Left colon (tissue), 2 donors: Measurements from ENCODE around the gene PEX26. TPM values are rescaled to one million over a fixed set of nuclear protein-coding genes. Genes with fewer than 3 reads are reported as not detected.
"Not testable (repeated sequence)": the region's sequence is repeated elsewhere in the genome, so short reads cannot be mapped to it uniquely, and the experiment has no call there.

ENCODE experiments used
- ATAC-seq: fragments of 200-7000 bp; cut with Tn5 transposase; one replicate; pipeline ENCODE4 v1.9.1; 2020; ENCODE audit warnings: mild to moderate bottlenecking, moderate library complexity
- DNase-seq, 2 donors: peaks; one replicate each; pipeline ENCODE4 v3.0.0-alpha.2; 2020
- intact Hi-C, 2 donors: fragments of 100-400 bp; cut with DNase I in 1 of 2; cut with micrococcal nuclease in 1 of 2; formaldehyde crosslinking; loops; one replicate each; pipeline versions ENCODE4 v1.11.2 to v1.14.0; 2022; cut with DNase I, micrococcal nuclease
- total RNA-seq, 2 donors: library from RNA; stranded (reverse); fragmentation: NEBNext Ultra II Directional; extraction: Animal tissue kit (Norgen Biotek cat#: 25700); gene quantifications; one replicate each; pipeline ENCODE4 v1.2.1, GENCODE V29; 2021
- donor health status: DM: no; HTN: no; CAD: no.
- donor health status: DM: yes; HTN: yes; CAD: no.

The PEX26 gene
- total RNA-seq, 2 donors from 2014 or later: 128 to 196 TPM

GRCh38 chr22:18110194-18110953 lies 32.6 kb downstream of the PEX26 start, which contains the start of gene TUBA8:
TUBA8 (plus strand) TSS chr22:18110809; CDS start chr22:18110866, 57 bp downstream.
- peak; percentile 77 for ATAC-seq
- intact Hi-C loops: no loop called here
- peak in 1 of 2 donors; percentile 40 for DNase-seq

GRCh38 chr22:18110954-18111758 lies 33.4 kb downstream of the PEX26 start:
- ATAC-seq (no peak), DNase-seq (no peak)
- intact Hi-C loops: no loop called here

- DNase-seq: no peak
- ATAC-seq: no peak
- intact Hi-C loops: no loop called here
Observed at GRCh38 chr22:18111759-18112330, 34.1 kb downstream of the PEX26 start.

- ATAC-seq (no peak), DNase-seq (no peak)
- intact Hi-C loops: no loop called here
Observed at GRCh38 chr22:18112440-18112839, 34.6 kb downstream of the PEX26 start.

- ATAC-seq (no peak), DNase-seq (no peak)
- intact Hi-C loops: no loop called here
Observed at GRCh38 chr22:18113680-18114394, 36.0 kb downstream of the PEX26 start.

- ATAC-seq: no peak
- intact Hi-C loops: no loop called here
- no peak for DNase-seq
Observed at GRCh38 chr22:18114495-18114894, 36.7 kb downstream of the PEX26 start.

GRCh38 chr22:18114976-18115652 lies 37.3 kb downstream of the PEX26 start:
- no peak for DNase-seq
- intact Hi-C loops: no loop called here
- no peak for ATAC-seq

- DNase-seq: no peak
- intact Hi-C loops: no loop called here
- ATAC-seq: no peak
Observed at GRCh38 chr22:18115906-18116371, 38.1 kb downstream of the PEX26 start.

GRCh38 chr22:18116634-18117033 lies 38.8 kb downstream of the PEX26 start:
- intact Hi-C loops: no loop called here
- DNase-seq: no peak
- no peak for ATAC-seq

- intact Hi-C loops: no loop called here
- ATAC-seq (no peak), DNase-seq (no peak)
Observed at GRCh38 chr22:18118345-18118915, 40.6 kb downstream of the PEX26 start.

GRCh38 chr22:18119409-18120110 lies 41.8 kb downstream of the PEX26 start:
- no peak for ATAC-seq
- intact Hi-C loops: no loop called here
- DNase-seq: no peak

- intact Hi-C loops: no loop called here
- DNase-seq: no peak
- ATAC-seq: no peak
Observed at GRCh38 chr22:18120857-18121256, 43.1 kb downstream of the PEX26 start.

GRCh38 chr22:18121506-18121905 lies 43.7 kb downstream of the PEX26 start:
- DNase-seq (no peak), ATAC-seq (no peak)
- intact Hi-C loops: no loop called here

- ATAC-seq: no peak
- intact Hi-C loops: no loop called here
- no peak for DNase-seq
Observed at GRCh38 chr22:18121954-18122554, 44.3 kb downstream of the PEX26 start.

- intact Hi-C loops, DNase-seq, ATAC-seq: not testable (repeated sequence)
Observed at GRCh38 chr22:18123476-18124025, 45.8 kb downstream of the PEX26 start.

- intact Hi-C loops: no loop called here
- ATAC-seq (no peak), DNase-seq (no peak)
Observed at GRCh38 chr22:18126606-18127005, 48.8 kb downstream of the PEX26 start.

GRCh38 chr22:18130018-18130417 lies 52.2 kb downstream of the PEX26 start:
- ATAC-seq (no peak), DNase-seq (no peak)
- intact Hi-C loops: no loop called here
